Suprapubic skin (tissue), 3 donors: Measurements from ENCODE around the gene GUCA1A.

Experiments
- POLR2A ChIP-seq, 2 donors: fragments of 450-650 bp; IDR thresholded peaks; one replicate each; pipeline ENCODE4 v1.6.1; 2017; ENCODE audit warnings: antibody characterized with exemption in 2 of 2, mild to moderate bottlenecking in 2 of 2, moderate library complexity in 2 of 2
- TF ChIP-seq, protein P1 (sequence below), 2 donors: fragments of 200-600 bp in 1 of 2; fragments of 450-650 bp in 1 of 2; sonication (generic) in 1 of 2; IDR thresholded peaks; one replicate each; pipeline ENCODE4 v1.5.1; 2016 to 2019; ENCODE audit warnings: antibody characterized with exemption in 2 of 2, mild to moderate bottlenecking in 1 of 2, moderate library complexity in 1 of 2

- TF ChIP-seq, protein P1, sequence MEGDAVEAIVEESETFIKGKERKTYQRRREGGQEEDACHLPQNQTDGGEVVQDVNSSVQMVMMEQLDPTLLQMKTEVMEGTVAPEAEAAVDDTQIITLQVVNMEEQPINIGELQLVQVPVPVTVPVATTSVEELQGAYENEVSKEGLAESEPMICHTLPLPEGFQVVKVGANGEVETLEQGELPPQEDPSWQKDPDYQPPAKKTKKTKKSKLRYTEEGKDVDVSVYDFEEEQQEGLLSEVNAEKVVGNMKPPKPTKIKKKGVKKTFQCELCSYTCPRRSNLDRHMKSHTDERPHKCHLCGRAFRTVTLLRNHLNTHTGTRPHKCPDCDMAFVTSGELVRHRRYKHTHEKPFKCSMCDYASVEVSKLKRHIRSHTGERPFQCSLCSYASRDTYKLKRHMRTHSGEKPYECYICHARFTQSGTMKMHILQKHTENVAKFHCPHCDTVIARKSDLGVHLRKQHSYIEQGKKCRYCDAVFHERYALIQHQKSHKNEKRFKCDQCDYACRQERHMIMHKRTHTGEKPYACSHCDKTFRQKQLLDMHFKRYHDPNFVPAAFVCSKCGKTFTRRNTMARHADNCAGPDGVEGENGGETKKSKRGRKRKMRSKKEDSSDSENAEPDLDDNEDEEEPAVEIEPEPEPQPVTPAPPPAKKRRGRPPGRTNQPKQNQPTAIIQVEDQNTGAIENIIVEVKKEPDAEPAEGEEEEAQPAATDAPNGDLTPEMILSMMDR (IDR thresholded peaks at IDR 0.05): no peak
- TF ChIP-seq POLR2A (IDR thresholded peaks at IDR 0.05): no peak
These were observed 51.3 kb downstream of the GUCA1A start for GRCh38 chr6:42224222-42225028.
